ENCODE measurements around the gene B3GALT5.

Gene B3GALT5

DNA sequence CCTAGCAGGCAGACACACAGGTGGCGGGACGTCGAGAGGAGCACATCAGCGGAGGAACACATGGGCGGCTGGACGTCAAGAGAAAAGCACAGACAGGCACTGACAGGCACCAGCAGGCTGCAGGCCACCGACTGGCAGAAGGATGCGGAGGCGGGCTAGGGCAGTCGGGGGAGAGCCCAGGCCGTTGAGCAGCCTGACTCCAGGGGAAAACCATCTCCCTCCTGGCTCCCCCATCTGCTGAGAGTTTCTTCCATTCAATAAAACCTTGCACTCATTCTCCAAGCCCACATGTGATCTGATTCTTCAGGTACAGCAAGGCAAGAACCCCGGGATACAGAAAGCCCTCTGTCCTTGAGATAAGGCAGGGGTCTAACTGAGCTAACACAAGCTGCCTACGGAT lies 25.5 kb downstream of the B3GALT5 start:
- H3K4me3 ChIP-seq, result no peak overlapping the region
- no peak overlapping the region for H3K27ac ChIP-seq

GRCh38 chr21:39640754-39641153 lies 28.0 kb downstream of the B3GALT5 start:
- Histone ChIP-seq H3K4me3 (no peak overlapping the region), H3K27ac (no peak overlapping the region)

DNA sequence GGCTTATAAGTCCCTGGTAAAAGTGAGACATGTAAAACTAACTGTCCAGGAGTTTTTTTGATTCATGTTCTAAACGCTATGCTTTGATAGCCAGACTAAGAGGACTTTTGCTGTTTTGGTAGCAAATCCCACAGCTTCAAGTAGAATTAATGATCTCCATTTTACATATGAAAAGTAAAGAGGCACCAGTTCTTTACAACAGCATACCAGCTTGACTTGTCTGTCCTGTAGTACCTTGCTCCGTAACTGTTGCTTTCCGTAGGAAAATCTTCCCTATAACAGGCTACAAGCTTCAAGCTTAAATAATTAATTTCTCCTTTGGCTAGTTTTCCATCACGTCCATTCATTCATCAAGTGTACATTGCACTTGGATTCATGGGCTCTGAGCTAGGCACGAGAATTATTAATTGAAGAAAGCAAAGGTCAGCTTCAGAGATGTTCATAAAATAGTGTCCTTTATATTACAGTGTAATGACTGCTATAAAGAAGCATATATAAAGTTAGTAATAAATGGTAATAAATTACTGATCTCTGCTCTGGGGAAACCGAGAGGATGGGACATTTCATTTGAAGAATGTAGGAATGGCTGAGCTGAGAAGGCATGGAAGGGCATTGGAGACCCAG lies 29.2 kb downstream of the B3GALT5 start:
- no peak overlapping the region for H3K27ac ChIP-seq

GRCh38 chr21:39644062-39644560 lies 31.4 kb downstream of the B3GALT5 start:
- H3K27ac ChIP-seq, result no peak overlapping the region
- H3K4me3 ChIP-seq, result no peak overlapping the region

More for the DNA sequence above, 29.2 kb downstream of the B3GALT5 start:
- H3K4me3 ChIP-seq, result no peak overlapping the region

DNA sequence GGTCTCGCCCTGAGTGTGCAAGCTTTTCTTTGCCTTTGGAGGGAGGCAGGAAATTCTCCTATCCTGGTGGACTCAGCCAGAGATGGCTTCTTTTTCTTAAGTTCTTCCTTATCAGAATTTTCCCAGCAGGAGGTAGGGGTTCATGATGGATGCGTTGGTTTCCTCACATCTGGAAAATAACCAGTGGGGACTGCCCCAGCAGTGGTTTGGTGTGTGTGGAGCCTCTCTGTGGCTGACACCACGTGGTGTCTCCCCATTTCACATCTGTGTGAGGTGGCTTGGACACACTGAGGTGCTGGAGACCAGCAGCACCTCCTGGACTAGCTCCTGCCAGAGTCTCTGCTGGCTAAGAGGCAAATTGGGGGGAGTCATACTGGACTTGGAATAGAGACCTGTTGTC lies 32.6 kb downstream of the B3GALT5 start:
- Histone ChIP-seq H3K4me3 (no peak overlapping the region), H3K27ac (no peak overlapping the region)

DNA sequence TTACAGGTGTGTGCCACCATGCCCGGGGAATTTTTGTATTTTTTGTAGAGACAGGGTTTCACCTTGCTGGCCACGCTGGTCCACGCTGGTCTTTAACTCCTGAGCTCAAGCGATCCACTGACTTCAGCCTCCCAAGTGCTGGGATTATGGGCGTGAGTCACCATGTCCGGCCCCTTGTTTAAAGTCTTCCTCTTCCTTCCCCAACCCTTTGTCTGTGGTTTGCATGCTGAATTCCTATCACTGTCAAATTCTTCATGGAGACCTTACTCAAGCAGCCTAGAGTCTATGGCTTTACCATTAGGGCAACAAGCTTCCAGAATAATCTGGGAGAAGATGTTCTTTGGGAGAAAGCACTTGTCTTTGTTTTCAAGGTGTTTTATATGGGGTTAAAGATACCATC lies 34.7 kb downstream of the B3GALT5 start:
- Histone ChIP-seq H3K4me3 (no peak overlapping the region), H3K27ac (no peak overlapping the region)

- no peak overlapping the region for H3K27ac ChIP-seq
These were observed 36.1 kb downstream of the B3GALT5 start for GRCh38 chr21:39648879-39649278.

GRCh38 chr21:39649526-39649925 lies 36.8 kb downstream of the B3GALT5 start:
- H3K27ac ChIP-seq, result no peak overlapping the region
- no peak overlapping the region for H3K4me3 ChIP-seq

More at GRCh38 chr21:39648879-39649278, 36.1 kb downstream of the B3GALT5 start:
- no peak overlapping the region for H3K4me3 ChIP-seq

DNA sequence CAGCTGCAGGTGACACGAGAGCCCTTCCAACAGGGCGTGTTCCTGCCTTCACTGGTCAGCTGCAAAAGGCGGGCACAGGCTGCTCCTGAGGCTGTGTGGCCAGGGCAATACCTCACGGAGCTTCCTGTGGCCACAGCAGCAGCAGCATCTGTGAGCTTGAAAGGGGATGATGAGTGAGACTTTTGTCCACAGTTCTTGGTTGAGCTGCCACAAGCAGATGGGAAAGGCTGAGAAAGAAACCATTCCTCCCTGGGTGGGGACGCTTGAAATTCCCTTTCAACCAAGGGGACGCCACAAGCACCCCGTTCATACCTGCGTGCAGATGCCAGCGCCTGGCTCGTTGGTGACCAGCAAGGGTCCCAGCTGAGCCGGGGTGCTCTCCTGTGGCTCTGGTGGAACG lies 37.6 kb downstream of the B3GALT5 start:
- Histone ChIP-seq H3K27ac (no peak overlapping the region), H3K4me3 (no peak overlapping the region)

GRCh38 chr21:39650801-39651200 lies 38.1 kb downstream of the B3GALT5 start:
- Histone ChIP-seq H3K4me3 (no peak overlapping the region), H3K27ac (no peak overlapping the region)

DNA sequence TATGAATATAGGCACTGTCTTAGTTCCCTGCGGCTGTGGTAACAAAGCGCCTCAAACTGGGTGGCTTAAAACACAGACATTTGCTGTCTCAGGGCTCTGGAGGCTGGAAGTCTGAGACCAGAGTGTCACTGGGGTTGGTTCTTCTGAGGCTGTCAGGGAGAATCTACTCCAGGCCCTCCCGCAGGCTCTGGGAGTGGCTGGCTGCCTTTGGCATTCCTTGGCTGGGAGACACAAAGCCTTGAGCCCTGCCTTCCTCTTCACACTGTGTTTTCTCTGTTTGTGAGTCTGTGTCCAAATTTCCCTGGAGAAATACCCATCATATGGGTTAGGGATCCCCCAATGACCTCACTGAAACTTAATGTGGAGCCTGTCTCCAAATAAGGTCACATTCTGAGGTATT lies 38.5 kb downstream of the B3GALT5 start:
- Histone ChIP-seq H3K4me3 (no peak overlapping the region), H3K27ac (no peak overlapping the region)

GRCh38 chr21:39654951-39655350 lies 42.2 kb downstream of the B3GALT5 start:
- no peak overlapping the region for H3K27ac ChIP-seq
- H3K4me3 ChIP-seq, result no peak overlapping the region

- Histone ChIP-seq H3K4me3 (no peak overlapping the region), H3K27ac (no peak overlapping the region)
These were observed 42.8 kb downstream of the B3GALT5 start for GRCh38 chr21:39655589-39655988.

DNA sequence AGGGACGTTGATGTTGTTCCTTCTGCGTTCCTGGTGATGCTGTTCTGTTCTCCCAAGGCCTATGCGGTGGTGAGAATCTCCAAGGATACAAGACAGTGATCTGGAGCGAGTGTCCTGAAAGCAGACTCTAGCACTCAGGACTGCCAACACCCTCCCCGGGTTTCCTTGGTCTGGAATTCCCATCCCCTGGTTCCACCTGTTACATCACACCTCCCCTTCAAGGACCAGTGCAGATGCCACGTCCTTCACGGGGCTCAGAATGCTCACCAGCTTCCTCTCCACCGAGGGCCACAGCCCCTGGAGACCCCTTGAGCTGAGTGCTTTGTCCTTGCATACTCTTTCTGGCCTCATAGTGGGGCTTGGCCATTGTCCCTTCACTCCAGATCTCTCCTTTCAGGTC lies 43.5 kb downstream of the B3GALT5 start:
- Histone ChIP-seq H3K27ac (no peak overlapping the region), H3K4me3 (no peak overlapping the region)

DNA sequence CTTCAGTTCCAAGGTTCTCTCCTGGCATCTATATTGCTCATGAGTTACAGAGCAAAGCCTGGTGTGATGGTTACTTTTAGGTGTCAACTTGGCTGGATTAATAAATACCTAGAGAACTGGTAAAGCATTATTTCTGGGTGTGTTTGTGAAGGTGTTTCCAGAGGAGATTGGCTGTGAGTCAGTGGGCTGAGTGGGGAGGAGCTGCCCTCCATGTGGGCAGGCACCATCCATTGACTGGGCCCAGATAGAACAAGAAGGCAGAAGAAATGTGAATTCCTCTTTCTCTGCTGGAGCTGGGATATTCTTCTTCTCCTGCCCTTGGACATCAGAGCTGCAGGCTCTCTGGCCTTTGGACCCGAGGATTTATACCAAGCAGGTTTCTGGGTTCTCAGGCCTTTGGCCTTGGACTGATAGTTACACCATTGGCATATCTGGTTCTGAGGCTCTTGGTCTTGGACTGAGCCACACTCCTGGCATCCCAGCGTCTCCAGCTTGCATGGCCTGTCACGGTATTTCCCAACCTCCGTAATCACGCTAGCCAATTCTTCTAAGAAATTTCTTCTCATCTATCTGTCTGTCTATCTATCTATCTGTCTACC lies 44.5 kb downstream of the B3GALT5 start:
- Histone ChIP-seq H3K4me3 (no peak overlapping the region), H3K27ac (no peak overlapping the region)

DNA sequence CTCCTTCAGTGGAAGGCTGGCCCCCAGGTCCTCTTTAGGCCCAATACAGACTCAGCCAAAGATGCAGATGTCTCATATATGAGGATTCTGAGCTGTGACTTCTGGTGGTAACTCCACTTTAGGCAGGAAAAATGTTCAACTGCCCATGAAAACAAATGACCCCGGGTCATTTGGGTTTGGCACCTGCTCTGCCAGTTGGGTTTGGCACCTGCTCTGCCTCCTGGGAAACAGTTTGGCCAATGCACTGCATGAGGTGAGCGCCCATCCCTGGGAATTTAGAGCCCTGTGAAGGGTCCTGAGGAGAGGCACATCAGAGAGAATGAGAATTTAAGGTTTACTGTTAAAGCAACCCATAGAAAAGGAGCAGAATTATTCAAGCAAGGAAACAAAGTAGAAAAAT lies 45.3 kb downstream of the B3GALT5 start:
- Histone ChIP-seq H3K27ac (no peak overlapping the region), H3K4me3 (no peak overlapping the region)

GRCh38 chr21:39659070-39659815 lies 46.5 kb downstream of the B3GALT5 start:
- no peak overlapping the region for H3K27ac ChIP-seq

GRCh38 chr21:39660191-39660980 lies 47.6 kb downstream of the B3GALT5 start:
- H3K4me3 ChIP-seq, result no peak overlapping the region
- H3K27ac ChIP-seq, result no peak overlapping the region

More at GRCh38 chr21:39659070-39659815, 46.5 kb downstream of the B3GALT5 start:
- no peak overlapping the region for H3K4me3 ChIP-seq

DNA sequence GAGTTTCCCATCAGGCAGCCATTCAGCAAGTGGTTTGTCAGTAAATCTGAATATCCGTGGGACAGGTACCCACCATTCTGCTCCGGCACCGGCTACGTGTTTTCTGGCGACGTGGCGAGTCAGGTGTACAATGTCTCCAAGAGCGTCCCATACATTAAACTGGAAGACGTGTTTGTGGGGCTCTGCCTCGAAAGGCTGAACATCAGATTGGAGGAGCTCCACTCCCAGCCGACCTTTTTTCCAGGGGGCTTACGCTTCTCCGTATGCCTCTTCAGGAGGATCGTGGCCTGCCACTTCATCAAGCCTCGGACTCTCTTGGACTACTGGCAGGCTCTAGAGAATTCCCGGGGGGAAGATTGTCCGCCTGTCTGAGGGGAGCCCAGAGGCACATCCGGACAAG lies 48.4 kb downstream of the B3GALT5 start:
- H3K27ac ChIP-seq, result no peak overlapping the region
- H3K4me3 ChIP-seq, result no peak overlapping the region

- H3K4me3 ChIP-seq, result no peak overlapping the region
- H3K27ac ChIP-seq, result no peak overlapping the region
These were observed 49.0 kb downstream of the B3GALT5 start for GRCh38 chr21:39661740-39662139.

All from skin epidermis (tissue), 12 donors.